Measurements from ENCODE around the gene HAS3. TPM values are rescaled to one million over a fixed set of nuclear protein-coding genes. Genes with fewer than 3 reads are reported as not detected.

Gene HAS3
- total RNA-seq, 1 experiment from 2014 or later = 100 TPM

DNA sequence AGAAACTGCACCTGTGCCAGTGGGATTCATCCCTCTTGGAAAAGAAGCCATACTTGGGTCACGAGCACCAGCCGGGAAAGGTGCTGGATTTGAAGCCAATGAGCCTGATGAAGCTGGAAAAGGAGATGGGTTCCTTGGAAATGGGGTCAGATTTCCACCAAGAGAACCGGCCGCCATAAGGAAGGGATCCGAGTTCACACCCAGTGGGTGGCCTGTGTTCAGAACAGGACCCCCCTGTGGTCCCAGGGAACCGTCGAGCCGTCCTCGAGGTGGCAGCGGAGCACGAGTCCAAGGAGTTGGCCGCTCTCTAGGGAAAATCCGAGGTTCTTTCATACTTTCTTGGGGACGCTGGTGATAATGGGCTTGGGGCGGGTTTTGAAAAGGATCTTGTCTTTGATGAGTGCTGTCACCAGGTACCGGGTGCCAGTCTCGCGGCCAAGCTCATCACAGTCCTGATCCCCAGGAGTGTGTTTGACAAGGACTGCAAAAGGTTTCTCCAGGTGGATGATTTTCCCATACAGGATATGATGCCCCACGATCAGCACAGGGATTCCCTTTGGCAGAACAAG lies 14.7 kb downstream of the HAS3 start:
- Histone ChIP-seq H4K5ac (ENCODE audit: insufficient read length, low read depth, low read length) (no peak overlapping the region), H2AFZ (ENCODE audit: low read length) (no peak overlapping the region), H3T11ph (ENCODE audit: low read length) (no peak overlapping the region), H3K4me1 (ENCODE audit: insufficient read depth, low read length) (no peaks in the 10 kb centered on the region), H2BK120ac (ENCODE audit: low read depth, low read length, poor library complexity, severe bottlenecking) (no peak overlapping the region), H3K79me2 (ENCODE audit: insufficient read depth, low read length) (no peaks in the 10 kb centered on the region), H3K27me3 (ENCODE audit: insufficient read depth, low read length) (no peaks in the 10 kb centered on the region), H2AK5ac (ENCODE audit: insufficient read length, low read length) (no peak overlapping the region), H2BK5ac (ENCODE audit: insufficient read length, low read length) (no peak overlapping the region), H3K4ac (ENCODE audit: low read depth, low read length) (no peak overlapping the region), H2BK12ac (ENCODE audit: insufficient read length, low read depth, low read length) (no peak overlapping the region), H3K79me1 (ENCODE audit: insufficient read depth, low read depth, low read length, poor library complexity, severe bottlenecking) (no peaks in the 10 kb centered on the region), H3K4me2 (ENCODE audit: insufficient read depth, insufficient read length, low read length) (no peak overlapping the region), H3K18ac (ENCODE audit: insufficient read length, low read depth, low read length) (no peak overlapping the region), H4K91ac (ENCODE audit: insufficient read length, low read depth, low read length) (no peak overlapping the region), H2BK20ac (ENCODE audit: low read depth, low read length, poor library complexity, severe bottlenecking) (no peak overlapping the region), H4K20me1 (ENCODE audit: control insufficient read depth, insufficient read depth, insufficient read length) (no peaks in the 10 kb centered on the region), H3K23me2 (ENCODE audit: insufficient read length, low read depth, low read length, poor library complexity, severe bottlenecking) (no peaks in the 10 kb centered on the region), H3K56ac (ENCODE audit: insufficient read length, low read depth, low read length) (no peak overlapping the region), H4K8ac (replicated peaks; ENCODE audit: insufficient read length, low read depth, low read length) (no peak overlapping the region), H3K14ac (ENCODE audit: insufficient read depth, low read length) (no peak overlapping the region), H2BK15ac (ENCODE audit: low read depth, low read length) (no peak overlapping the region), H3K9ac (ENCODE audit: extremely low read depth, insufficient read length, low read length) (no peak overlapping the region), H3K23ac (ENCODE audit: insufficient read length, low read depth, low read length) (no peak overlapping the region), H3K9me3 (ENCODE audit: control insufficient read depth, low read depth, low read length) (no peaks in the 10 kb centered on the region), H3K27ac (ENCODE audit: insufficient read length, low read depth, low read length) (no peak overlapping the region)
- TF ChIP-seq, protein P1, sequence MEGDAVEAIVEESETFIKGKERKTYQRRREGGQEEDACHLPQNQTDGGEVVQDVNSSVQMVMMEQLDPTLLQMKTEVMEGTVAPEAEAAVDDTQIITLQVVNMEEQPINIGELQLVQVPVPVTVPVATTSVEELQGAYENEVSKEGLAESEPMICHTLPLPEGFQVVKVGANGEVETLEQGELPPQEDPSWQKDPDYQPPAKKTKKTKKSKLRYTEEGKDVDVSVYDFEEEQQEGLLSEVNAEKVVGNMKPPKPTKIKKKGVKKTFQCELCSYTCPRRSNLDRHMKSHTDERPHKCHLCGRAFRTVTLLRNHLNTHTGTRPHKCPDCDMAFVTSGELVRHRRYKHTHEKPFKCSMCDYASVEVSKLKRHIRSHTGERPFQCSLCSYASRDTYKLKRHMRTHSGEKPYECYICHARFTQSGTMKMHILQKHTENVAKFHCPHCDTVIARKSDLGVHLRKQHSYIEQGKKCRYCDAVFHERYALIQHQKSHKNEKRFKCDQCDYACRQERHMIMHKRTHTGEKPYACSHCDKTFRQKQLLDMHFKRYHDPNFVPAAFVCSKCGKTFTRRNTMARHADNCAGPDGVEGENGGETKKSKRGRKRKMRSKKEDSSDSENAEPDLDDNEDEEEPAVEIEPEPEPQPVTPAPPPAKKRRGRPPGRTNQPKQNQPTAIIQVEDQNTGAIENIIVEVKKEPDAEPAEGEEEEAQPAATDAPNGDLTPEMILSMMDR (conservative IDR thresholded peaks at IDR 0.05) = no peak
- H3K9me3 Mint-ChIP-seq = no peaks in the 10 kb centered on the region; a peak in 2 of 5 replicates
- H3K4me1 Mint-ChIP-seq = 0 out of 4 replicates have a peak, but pooled peaks cover 0 to 2% of the 10 kb centered on the region in 2 experiments
- no peak for DNase-seq
- peaks cover 56 to 68% (median 66%) of the 10 kb centered on the region in 3 experiments for H3K36me3 Mint-ChIP-seq (ENCODE audit: insufficient read depth in 1 of 3, low read depth in 3 of 3)
- WGBS (ENCODE audit: extremely low coverage, insufficient read length, low lambda C conversion rate) = no CpG with 5 or more reads among the region's 19 CpGs
- H3K27me3 Mint-ChIP-seq (ENCODE audit: low read depth) = no peaks in the 10 kb centered on the region
- no peak overlapping the region for H3K4me3 Mint-ChIP-seq
- no peak overlapping the region for H3K27ac Mint-ChIP-seq

Measured in H9 (cell line).